ENCODE results near the gene CFLAR.

The CFLAR gene

GRCh38 chr2:201191132-201191875 is 75.3 kb downstream of the CFLAR start:
- H3K79me2 ChIP-seq (ENCODE audit: insufficient read depth, low read length) = no peaks in the 10 kb centered on the region
- no peak overlapping the region for H3K9ac ChIP-seq (ENCODE audit: low read length)
- H3K27ac ChIP-seq (ENCODE audit: low read depth, low read length) = no peak overlapping the region
- H3F3A ChIP-seq (ENCODE audit: insufficient read depth) = no peaks in the 10 kb centered on the region
- no peaks in the 10 kb centered on the region for H4K20me1 ChIP-seq (ENCODE audit: low read depth, low read length)
- H3K9me3 ChIP-seq (ENCODE audit: insufficient read depth, low read length) = no peaks in the 10 kb centered on the region
- no peaks in the 10 kb centered on the region for H3K36me3 ChIP-seq (ENCODE audit: low read length)
- no peaks in the 10 kb centered on the region for H3K27me3 ChIP-seq (ENCODE audit: low read length)
- no peaks in the 10 kb centered on the region for H3K9me2 ChIP-seq (replicated peaks; ENCODE audit: insufficient read depth, low read length)
- no peak for TF ChIP-seq EZH2phosphoT487 (conservative IDR thresholded peaks at IDR 0.05; ENCODE audit: low read length)
- TF ChIP-seq, protein P1, sequence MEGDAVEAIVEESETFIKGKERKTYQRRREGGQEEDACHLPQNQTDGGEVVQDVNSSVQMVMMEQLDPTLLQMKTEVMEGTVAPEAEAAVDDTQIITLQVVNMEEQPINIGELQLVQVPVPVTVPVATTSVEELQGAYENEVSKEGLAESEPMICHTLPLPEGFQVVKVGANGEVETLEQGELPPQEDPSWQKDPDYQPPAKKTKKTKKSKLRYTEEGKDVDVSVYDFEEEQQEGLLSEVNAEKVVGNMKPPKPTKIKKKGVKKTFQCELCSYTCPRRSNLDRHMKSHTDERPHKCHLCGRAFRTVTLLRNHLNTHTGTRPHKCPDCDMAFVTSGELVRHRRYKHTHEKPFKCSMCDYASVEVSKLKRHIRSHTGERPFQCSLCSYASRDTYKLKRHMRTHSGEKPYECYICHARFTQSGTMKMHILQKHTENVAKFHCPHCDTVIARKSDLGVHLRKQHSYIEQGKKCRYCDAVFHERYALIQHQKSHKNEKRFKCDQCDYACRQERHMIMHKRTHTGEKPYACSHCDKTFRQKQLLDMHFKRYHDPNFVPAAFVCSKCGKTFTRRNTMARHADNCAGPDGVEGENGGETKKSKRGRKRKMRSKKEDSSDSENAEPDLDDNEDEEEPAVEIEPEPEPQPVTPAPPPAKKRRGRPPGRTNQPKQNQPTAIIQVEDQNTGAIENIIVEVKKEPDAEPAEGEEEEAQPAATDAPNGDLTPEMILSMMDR (IDR thresholded peaks at IDR 0.05; ENCODE audit: insufficient read depth, low read length, poor library complexity, severe bottlenecking) = no peak
- H2AFZ ChIP-seq (ENCODE audit: low read depth, low read length, severe bottlenecking) = no peak overlapping the region
- H3K4me3 ChIP-seq (ENCODE audit: insufficient read depth, low read length, poor library complexity, severe bottlenecking) = no peak overlapping the region
- no peak overlapping the region for H3K4me2 ChIP-seq (ENCODE audit: low read depth, low read length, poor library complexity, severe bottlenecking)

- Histone ChIP-seq H3K36me3 (ENCODE audit: low read length) (no peaks in the 10 kb centered on the region), H3K9me3 (ENCODE audit: insufficient read depth, low read length) (no peaks in the 10 kb centered on the region), H2AFZ (ENCODE audit: low read depth, low read length, severe bottlenecking) (no peak overlapping the region), H3K79me2 (ENCODE audit: insufficient read depth, low read length) (no peaks in the 10 kb centered on the region), H4K20me1 (ENCODE audit: low read depth, low read length) (no peaks in the 10 kb centered on the region), H3K9ac (ENCODE audit: low read length) (no peak overlapping the region), H3F3A (ENCODE audit: insufficient read depth) (no peaks in the 10 kb centered on the region), H3K27me3 (ENCODE audit: low read length) (no peaks in the 10 kb centered on the region), H3K4me2 (ENCODE audit: low read depth, low read length, poor library complexity, severe bottlenecking) (no peak overlapping the region), H3K4me3 (ENCODE audit: insufficient read depth, low read length, poor library complexity, severe bottlenecking) (no peak overlapping the region), H3K9me2 (replicated peaks; ENCODE audit: insufficient read depth, low read length) (no peaks in the 10 kb centered on the region), H3K27ac (ENCODE audit: low read depth, low read length) (no peak overlapping the region)
- TF ChIP-seq, protein P1 (IDR thresholded peaks at IDR 0.05; ENCODE audit: insufficient read depth, low read length, poor library complexity, severe bottlenecking) = no peak
- no peak for TF ChIP-seq EZH2phosphoT487 (conservative IDR thresholded peaks at IDR 0.05; ENCODE audit: low read length)
Observed at GRCh38 chr2:201194097-201194496, 78.1 kb downstream of the CFLAR start.

- H3F3A ChIP-seq (ENCODE audit: insufficient read depth) = no peaks in the 10 kb centered on the region
- H3K79me2 ChIP-seq (ENCODE audit: insufficient read depth, low read length) = no peaks in the 10 kb centered on the region
- H3K9me3 ChIP-seq (ENCODE audit: insufficient read depth, low read length) = no peaks in the 10 kb centered on the region
- TF ChIP-seq, protein P1 (IDR thresholded peaks at IDR 0.05; ENCODE audit: insufficient read depth, low read length, poor library complexity, severe bottlenecking) = no peak
- TF ChIP-seq EZH2phosphoT487 (conservative IDR thresholded peaks at IDR 0.05; ENCODE audit: low read length) = no peak
- H3K36me3 ChIP-seq (ENCODE audit: low read length) = no peaks in the 10 kb centered on the region
- no peak overlapping the region for H3K4me2 ChIP-seq (ENCODE audit: low read depth, low read length, poor library complexity, severe bottlenecking)
- H3K9ac ChIP-seq (ENCODE audit: low read length) = no peak overlapping the region
- H3K27ac ChIP-seq (ENCODE audit: low read depth, low read length) = no peak overlapping the region
- no peak overlapping the region for H3K4me3 ChIP-seq (ENCODE audit: insufficient read depth, low read length, poor library complexity, severe bottlenecking)
- no peaks in the 10 kb centered on the region for H4K20me1 ChIP-seq (ENCODE audit: low read depth, low read length)
- no peaks in the 10 kb centered on the region for H3K27me3 ChIP-seq (ENCODE audit: low read length)
- no peaks in the 10 kb centered on the region for H3K9me2 ChIP-seq (replicated peaks; ENCODE audit: insufficient read depth, low read length)
- no peak overlapping the region for H2AFZ ChIP-seq (ENCODE audit: low read depth, low read length, severe bottlenecking)
Observed at GRCh38 chr2:201195331-201195730, 79.4 kb downstream of the CFLAR start.
